Measurements from ENCODE around the gene FRY. TPM values are rescaled to one million over a fixed set of nuclear protein-coding genes. Genes with fewer than 3 reads are reported as not detected.
A peak's percentile ranks its signal among the peaks of the same experiment; 100 is the strongest.

FRY gene
- total RNA-seq, 1 donor from 2014 or later: 5.4 TPM

DNA sequence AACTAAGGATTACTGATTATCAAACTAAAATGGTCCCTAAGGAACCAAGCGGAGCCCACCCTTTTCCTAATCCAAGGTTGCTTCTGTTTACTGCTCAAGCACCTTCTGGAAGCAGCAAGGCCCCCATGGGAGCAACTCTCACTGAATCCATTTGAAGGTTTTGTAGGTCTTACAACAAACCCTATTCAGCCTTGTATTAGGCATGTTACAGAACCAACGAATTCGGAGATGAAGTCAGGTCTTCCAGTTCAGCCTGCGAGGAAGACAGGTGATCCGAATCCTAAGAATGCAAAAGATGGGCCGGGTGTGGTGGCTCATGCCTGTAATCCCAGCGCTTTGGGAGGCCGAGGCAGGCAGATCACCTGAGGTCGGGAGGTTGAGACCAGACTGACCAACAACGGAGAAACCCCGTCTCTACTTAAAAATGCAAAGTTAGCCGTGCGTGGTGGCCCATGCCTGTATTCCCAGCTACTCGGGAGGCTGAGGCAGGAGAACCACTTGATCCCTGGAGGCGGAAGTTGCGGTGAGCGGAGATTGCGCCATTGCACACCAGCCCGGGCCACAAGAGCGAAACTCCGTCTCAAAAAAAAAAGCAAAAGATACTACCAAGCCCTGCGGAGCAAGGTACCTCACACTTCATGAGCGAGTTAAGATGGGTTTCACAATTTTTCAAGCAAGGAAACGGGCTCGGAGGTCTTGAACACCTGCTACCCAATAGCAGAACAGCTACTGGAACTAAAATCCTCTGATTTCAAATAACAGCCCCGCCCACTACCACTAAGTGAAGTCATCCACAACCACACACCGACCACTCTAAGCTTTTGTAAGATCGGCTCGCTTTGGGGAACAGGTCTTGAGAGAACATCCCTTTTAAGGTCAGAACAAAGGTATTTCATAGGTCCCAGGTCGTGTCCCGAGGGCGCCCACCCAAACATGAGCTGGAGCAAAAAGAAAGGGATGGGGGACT lies 283.0 kb downstream of the FRY start:
- peak overlapping the region; percentile 99 for H3K27ac Mint-ChIP-seq (ENCODE audit: unreplicated experiment)
- TF ChIP-seq, protein P1, sequence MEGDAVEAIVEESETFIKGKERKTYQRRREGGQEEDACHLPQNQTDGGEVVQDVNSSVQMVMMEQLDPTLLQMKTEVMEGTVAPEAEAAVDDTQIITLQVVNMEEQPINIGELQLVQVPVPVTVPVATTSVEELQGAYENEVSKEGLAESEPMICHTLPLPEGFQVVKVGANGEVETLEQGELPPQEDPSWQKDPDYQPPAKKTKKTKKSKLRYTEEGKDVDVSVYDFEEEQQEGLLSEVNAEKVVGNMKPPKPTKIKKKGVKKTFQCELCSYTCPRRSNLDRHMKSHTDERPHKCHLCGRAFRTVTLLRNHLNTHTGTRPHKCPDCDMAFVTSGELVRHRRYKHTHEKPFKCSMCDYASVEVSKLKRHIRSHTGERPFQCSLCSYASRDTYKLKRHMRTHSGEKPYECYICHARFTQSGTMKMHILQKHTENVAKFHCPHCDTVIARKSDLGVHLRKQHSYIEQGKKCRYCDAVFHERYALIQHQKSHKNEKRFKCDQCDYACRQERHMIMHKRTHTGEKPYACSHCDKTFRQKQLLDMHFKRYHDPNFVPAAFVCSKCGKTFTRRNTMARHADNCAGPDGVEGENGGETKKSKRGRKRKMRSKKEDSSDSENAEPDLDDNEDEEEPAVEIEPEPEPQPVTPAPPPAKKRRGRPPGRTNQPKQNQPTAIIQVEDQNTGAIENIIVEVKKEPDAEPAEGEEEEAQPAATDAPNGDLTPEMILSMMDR (conservative IDR thresholded peaks at IDR 0.05): no peak
- H3K27me3 Mint-ChIP-seq (ENCODE audit: low read depth): no peaks in the 10 kb centered on the region
- H3K4me1 Mint-ChIP-seq: peaks cover 22% of the 10 kb centered on the region
- peaks cover 2% of the 10 kb centered on the region for H3K36me3 Mint-ChIP-seq (ENCODE audit: low read depth)
- peak overlapping the region; percentile 97 for H3K4me3 Mint-ChIP-seq
- no peaks in the 10 kb centered on the region for H3K9me3 Mint-ChIP-seq
- no peak for DNase-seq (ENCODE audit: low read depth, low spot score)

DNA sequence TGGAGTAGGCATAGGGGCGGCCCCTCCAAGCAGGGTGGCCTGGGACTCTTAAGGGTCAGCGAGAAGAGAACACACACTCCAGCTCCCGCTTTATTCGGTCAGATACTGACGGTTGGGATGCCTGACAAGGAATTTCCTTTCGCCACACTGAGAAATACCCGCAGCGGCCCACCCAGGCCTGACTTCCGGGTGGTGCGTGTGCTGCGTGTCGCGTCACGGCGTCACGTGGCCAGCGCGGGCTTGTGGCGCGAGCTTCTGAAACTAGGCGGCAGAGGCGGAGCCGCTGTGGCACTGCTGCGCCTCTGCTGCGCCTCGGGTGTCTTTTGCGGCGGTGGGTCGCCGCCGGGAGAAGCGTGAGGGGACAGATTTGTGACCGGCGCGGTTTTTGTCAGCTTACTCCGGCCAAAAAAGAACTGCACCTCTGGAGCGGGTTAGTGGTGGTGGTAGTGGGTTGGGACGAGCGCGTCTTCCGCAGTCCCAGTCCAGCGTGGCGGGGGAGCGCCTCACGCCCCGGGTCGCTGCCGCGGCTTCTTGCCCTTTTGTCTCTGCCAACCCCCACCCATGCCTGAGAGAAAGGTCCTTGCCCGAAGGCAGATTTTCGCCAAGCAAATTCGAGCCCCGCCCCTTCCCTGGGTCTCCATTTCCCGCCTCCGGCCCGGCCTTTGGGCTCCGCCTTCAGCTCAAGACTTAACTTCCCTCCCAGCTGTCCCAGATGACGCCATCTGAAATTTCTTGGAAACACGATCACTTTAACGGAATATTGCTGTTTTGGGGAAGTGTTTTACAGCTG lies 283.9 kb downstream of the FRY start, which contains the start of the genes BRCA2 and ZAR1L:
TSS of gene BRCA2 (plus strand) at position 271 of the 790 bp plus-strand sequence. CDS start 953 bp downstream, outside the sequence.
TSS of gene ZAR1L (minus strand) at position 126 of the 790 bp plus-strand sequence. CDS start 3,438 bp downstream, outside the sequence.
- TF ChIP-seq, protein P1 (conservative IDR thresholded peaks at IDR 0.05): no peak
- Mint-ChIP-seq H3K4me3 (peak within 1 kb of the TSS; percentile 97), H3K27ac (ENCODE audit: unreplicated experiment) (peak within 1 kb of the TSS; percentile 99), H3K27me3 (ENCODE audit: low read depth) (no peaks in the 10 kb centered on the region), H3K9me3 (no peaks in the 10 kb centered on the region), H3K36me3 (ENCODE audit: low read depth) (peaks cover 8% of the 10 kb centered on the region), H3K4me1 (peaks cover 24% of the 10 kb centered on the region)
- peak; percentile 81 for DNase-seq (ENCODE audit: low read depth, low spot score)

DNA sequence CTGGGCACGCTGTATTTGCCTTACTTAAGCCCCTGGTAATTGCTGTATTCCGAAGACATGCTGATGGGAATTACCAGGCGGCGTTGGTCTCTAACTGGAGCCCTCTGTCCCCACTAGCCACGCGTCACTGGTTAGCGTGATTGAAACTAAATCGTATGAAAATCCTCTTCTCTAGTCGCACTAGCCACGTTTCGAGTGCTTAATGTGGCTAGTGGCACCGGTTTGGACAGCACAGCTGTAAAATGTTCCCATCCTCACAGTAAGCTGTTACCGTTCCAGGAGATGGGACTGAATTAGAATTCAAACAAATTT lies 284.4 kb downstream of the FRY start:
- Mint-ChIP-seq H3K4me1 (peaks cover 26% of the 10 kb centered on the region), H3K36me3 (ENCODE audit: low read depth) (peaks cover 11% of the 10 kb centered on the region), H3K27me3 (ENCODE audit: low read depth) (no peaks in the 10 kb centered on the region), H3K27ac (ENCODE audit: unreplicated experiment) (peak overlapping the region; percentile 99), H3K4me3 (peak overlapping the region; percentile 97), H3K9me3 (no peaks in the 10 kb centered on the region)
- DNase-seq (ENCODE audit: low read depth, low spot score): no peak
- TF ChIP-seq, protein P1 (conservative IDR thresholded peaks at IDR 0.05): no peak

DNA sequence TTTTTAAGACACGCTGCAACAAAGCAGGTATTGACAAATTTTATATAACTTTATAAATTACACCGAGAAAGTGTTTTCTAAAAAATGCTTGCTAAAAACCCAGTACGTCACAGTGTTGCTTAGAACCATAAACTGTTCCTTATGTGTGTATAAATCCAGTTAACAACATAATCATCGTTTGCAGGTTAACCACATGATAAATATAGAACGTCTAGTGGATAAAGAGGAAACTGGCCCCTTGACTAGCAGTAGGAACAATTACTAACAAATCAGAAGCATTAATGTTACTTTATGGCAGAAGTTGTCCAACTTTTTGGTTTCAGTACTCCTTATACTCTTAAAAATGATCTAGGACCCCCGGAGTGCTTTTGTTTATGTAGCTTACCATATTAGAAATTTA lies 284.9 kb downstream of the FRY start:
- peak overlapping the region; percentile 97 for H3K4me3 Mint-ChIP-seq
- H3K9me3 Mint-ChIP-seq: no peaks in the 10 kb centered on the region
- DNase-seq (ENCODE audit: low read depth, low spot score): no peak
- peaks cover 26% of the 10 kb centered on the region for H3K4me1 Mint-ChIP-seq
- TF ChIP-seq, protein P1 (conservative IDR thresholded peaks at IDR 0.05): no peak
- H3K27ac Mint-ChIP-seq (ENCODE audit: unreplicated experiment): peak overlapping the region; percentile 99
- peaks cover 14% of the 10 kb centered on the region for H3K36me3 Mint-ChIP-seq (ENCODE audit: low read depth)
- no peaks in the 10 kb centered on the region for H3K27me3 Mint-ChIP-seq (ENCODE audit: low read depth)

DNA sequence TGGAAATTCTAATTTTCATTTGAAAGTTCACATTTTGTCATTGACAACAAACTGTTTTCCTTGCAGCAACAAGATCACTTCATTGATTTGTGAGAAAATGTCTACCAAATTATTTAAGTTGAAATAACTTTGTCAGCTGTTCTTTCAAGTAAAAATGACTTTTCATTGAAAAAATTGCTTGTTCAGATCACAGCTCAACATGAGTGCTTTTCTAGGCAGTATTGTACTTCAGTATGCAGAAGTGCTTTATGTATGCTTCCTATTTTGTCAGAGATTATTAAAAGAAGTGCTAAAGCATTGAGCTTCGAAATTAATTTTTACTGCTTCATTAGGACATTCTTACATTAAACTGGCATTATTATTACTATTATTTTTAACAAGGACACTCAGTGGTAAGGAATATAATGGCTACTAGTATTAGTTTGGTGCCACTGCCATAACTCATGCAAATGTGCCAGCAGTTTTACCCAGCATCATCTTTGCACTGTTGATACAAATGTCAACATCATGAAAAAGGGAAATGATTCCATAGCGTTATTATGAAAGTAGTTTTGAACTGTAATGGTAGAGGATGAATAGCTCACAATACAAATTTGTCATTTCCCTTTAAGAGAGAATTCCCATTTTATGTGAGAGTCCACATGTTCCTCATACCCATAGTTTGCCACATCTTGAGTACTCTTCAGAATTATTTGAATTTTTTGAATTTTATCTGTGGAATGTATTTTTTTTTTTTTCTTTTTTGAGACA lies 286.3 kb downstream of the FRY start:
- TF ChIP-seq, protein P1 (conservative IDR thresholded peaks at IDR 0.05): no peak
- H3K9me3 Mint-ChIP-seq: peaks cover 2% of the 10 kb centered on the region

More for the DNA sequence above, 286.3 kb downstream of the FRY start:
- Mint-ChIP-seq H3K4me1 (peaks cover 26% of the 10 kb centered on the region), H3K36me3 (ENCODE audit: low read depth) (peaks cover 22% of the 10 kb centered on the region), H3K27me3 (ENCODE audit: low read depth) (no peaks in the 10 kb centered on the region), H3K27ac (ENCODE audit: unreplicated experiment) (no peak overlapping the region), H3K4me3 (peak overlapping the region; percentile 53)
- DNase-seq (ENCODE audit: low read depth, low spot score): no peak

Data from neural crest cell (in vitro differentiated cells).